ENCODE data around the gene NRTN.

DNA sequence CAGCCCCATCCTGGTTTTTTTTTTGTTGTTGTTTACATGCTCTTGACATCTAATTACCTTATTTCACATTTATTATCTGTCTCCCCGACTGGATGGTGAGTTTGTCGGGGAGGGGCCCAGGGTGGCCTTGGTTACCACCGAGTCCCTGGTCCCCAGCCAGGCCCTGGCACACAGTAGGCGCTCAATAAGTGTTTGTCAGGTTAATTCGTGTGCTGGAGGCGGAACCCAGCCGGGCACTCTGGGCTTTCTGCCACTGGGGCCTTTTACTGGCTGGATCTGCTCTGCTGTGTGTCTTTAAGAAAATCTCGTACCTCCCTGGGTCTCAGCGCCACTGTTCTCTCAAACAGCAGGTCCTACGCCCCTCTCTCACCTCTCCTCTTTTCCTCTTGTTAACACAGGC is 4.6 kb downstream of the NRTN start:
- TF ChIP-seq, protein P1, sequence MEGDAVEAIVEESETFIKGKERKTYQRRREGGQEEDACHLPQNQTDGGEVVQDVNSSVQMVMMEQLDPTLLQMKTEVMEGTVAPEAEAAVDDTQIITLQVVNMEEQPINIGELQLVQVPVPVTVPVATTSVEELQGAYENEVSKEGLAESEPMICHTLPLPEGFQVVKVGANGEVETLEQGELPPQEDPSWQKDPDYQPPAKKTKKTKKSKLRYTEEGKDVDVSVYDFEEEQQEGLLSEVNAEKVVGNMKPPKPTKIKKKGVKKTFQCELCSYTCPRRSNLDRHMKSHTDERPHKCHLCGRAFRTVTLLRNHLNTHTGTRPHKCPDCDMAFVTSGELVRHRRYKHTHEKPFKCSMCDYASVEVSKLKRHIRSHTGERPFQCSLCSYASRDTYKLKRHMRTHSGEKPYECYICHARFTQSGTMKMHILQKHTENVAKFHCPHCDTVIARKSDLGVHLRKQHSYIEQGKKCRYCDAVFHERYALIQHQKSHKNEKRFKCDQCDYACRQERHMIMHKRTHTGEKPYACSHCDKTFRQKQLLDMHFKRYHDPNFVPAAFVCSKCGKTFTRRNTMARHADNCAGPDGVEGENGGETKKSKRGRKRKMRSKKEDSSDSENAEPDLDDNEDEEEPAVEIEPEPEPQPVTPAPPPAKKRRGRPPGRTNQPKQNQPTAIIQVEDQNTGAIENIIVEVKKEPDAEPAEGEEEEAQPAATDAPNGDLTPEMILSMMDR (IDR thresholded peaks at IDR 0.05; ENCODE audit: low read depth, low read length), result no peak
- TF ChIP-seq EZH2phosphoT487 (IDR thresholded peaks at IDR 0.05; ENCODE audit: low read depth), result no peak

Data from OCI-LY3 (cell line).